SK-N-SH treated with all-trans-retinoic acid at 6 μM for 48 hours (cell line): Measurements from ENCODE around the gene CHID1.

Experiments
- OSR1 ChIP-seq: fragments of 250-450 bp; sonication (Bioruptor Pico); IDR thresholded peaks from 2 replicates; pipeline ENCODE4 v1.8.0; 2022; ENCODE audit warnings: moderate library complexity, mild to moderate bottlenecking, inconsistent platforms
- TOX ChIP-seq: fragments of 250-450 bp; sonication (Bioruptor Pico); IDR thresholded peaks from 2 replicates; pipeline ENCODE4 v1.8.0; 2021; ENCODE audit warnings: mild to moderate bottlenecking, moderate library complexity, borderline replicate concordance
- ZC3H10 ChIP-seq: fragments of 250-450 bp; sonication (Bioruptor Pico); IDR thresholded peaks from 2 replicates; pipeline ENCODE4 v1.5.1; 2021; ENCODE audit warnings: mild to moderate bottlenecking, moderate library complexity
- ZFP3 ChIP-seq: fragments of 250-450 bp; sonication (Bioruptor Pico); IDR thresholded peaks from 2 replicates; pipeline ENCODE4 v1.5.0; 2020; ENCODE audit warnings: mild to moderate bottlenecking, moderate library complexity
- ZFP30 ChIP-seq: fragments of 450-650 bp; formaldehyde crosslinking; IDR thresholded peaks from 2 replicates; pipeline ENCODE4 v1.5.0; 2022; ENCODE audit warnings: mild to moderate bottlenecking, moderate library complexity
- ZNF565 ChIP-seq: fragments of 450-650 bp; formaldehyde crosslinking; conservative IDR thresholded peaks from 2 replicates; pipeline ENCODE4 v1.5.0; 2020; ENCODE audit warnings: low read depth, mild to moderate bottlenecking, moderate library complexity
- TF ChIP-seq, protein P1 (sequence below): fragments of 250-450 bp; sonication (Bioruptor Pico); IDR thresholded peaks from 2 replicates; pipeline ENCODE4 v1.8.0; 2020; ENCODE audit warnings: mild to moderate bottlenecking, moderate library complexity, borderline replicate concordance
- TF ChIP-seq, protein P2 (sequence below): fragments of 250-450 bp; sonication (Bioruptor Pico); IDR thresholded peaks from 2 replicates; pipeline ENCODE4 v1.5.1; 2020; ENCODE audit warnings: low read depth, mild to moderate bottlenecking, moderate library complexity
- TF ChIP-seq, protein P3 (sequence below): fragments of 250-450 bp; sonication (Bioruptor Pico); IDR thresholded peaks from 2 replicates; pipeline ENCODE4 v1.8.0; 2021; ENCODE audit warnings: low read depth, mild to moderate bottlenecking, moderate library complexity, borderline replicate concordance

DNA sequence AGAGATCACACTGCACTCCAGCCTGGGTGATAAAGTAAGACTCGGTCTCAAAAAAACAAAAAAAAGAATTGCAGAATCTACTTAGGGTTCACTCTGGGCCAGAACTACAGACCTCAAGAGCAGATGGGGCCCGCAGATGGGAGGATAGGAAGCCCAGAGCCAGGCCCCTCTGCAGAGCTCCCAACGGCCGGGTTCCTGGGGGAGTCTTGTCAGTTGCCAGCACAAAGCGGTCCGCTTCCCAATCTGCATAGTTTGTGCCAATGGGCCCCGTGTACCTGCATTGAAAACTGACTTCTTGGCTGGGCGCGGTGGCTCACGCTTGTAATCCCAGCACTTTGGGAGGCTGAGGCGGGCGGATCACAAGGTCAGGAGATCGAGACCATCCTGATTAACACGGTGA is 1.7 kb upstream of the CHID1 start:
- TF ChIP-seq, protein P1, sequence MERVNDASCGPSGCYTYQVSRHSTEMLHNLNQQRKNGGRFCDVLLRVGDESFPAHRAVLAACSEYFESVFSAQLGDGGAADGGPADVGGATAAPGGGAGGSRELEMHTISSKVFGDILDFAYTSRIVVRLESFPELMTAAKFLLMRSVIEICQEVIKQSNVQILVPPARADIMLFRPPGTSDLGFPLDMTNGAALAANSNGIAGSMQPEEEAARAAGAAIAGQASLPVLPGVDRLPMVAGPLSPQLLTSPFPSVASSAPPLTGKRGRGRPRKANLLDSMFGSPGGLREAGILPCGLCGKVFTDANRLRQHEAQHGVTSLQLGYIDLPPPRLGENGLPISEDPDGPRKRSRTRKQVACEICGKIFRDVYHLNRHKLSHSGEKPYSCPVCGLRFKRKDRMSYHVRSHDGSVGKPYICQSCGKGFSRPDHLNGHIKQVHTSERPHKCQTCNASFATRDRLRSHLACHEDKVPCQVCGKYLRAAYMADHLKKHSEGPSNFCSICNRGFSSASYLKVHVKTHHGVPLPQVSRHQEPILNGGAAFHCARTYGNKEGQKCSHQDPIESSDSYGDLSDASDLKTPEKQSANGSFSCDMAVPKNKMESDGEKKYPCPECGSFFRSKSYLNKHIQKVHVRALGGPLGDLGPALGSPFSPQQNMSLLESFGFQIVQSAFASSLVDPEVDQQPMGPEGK (CRISPR knock-in tag), result no peak
- TF ChIP-seq ZNF565 (CRISPR knock-in tag), result no peak
- no peak for TF ChIP-seq ZFP3
- no peak for TF ChIP-seq OSR1 (CRISPR knock-in tag)
- TF ChIP-seq, protein P2, sequence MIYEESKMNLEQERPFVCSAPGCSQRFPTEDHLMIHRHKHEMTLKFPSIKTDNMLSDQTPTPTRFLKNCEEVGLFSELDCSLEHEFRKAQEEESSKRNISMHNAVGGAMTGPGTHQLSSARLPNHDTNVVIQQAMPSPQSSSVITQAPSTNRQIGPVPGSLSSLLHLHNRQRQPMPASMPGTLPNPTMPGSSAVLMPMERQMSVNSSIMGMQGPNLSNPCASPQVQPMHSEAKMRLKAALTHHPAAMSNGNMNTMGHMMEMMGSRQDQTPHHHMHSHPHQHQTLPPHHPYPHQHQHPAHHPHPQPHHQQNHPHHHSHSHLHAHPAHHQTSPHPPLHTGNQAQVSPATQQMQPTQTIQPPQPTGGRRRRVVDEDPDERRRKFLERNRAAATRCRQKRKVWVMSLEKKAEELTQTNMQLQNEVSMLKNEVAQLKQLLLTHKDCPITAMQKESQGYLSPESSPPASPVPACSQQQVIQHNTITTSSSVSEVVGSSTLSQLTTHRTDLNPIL, result no peak
- no peak for TF ChIP-seq TOX (CRISPR knock-in tag)
- TF ChIP-seq ZFP30 (CRISPR knock-in tag), result no peak
- no peak for TF ChIP-seq ZC3H10 (CRISPR knock-in tag)
- TF ChIP-seq, protein P3, sequence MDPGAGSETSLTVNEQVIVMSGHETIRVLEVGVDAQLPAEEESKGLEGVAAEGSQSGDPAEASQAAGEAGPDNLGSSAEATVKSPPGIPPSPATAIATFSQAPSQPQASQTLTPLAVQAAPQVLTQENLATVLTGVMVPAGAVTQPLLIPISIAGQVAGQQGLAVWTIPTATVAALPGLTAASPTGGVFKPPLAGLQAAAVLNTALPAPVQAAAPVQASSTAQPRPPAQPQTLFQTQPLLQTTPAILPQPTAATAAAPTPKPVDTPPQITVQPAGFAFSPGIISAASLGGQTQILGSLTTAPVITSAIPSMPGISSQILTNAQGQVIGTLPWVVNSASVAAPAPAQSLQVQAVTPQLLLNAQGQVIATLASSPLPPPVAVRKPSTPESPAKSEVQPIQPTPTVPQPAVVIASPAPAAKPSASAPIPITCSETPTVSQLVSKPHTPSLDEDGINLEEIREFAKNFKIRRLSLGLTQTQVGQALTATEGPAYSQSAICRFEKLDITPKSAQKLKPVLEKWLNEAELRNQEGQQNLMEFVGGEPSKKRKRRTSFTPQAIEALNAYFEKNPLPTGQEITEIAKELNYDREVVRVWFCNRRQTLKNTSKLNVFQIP (CRISPR knock-in tag), result no peak
